DMS 273 treated with DMSO at 0.1 percent for 48 hours (cell line): ENCODE results near the gene SSNA1.

Experiments
- DNase-seq: peaks from one replicate; lab custom pipeline; 2025; lab: John Stamatoyannopoulos, UW

Gene SSNA1

DNA sequence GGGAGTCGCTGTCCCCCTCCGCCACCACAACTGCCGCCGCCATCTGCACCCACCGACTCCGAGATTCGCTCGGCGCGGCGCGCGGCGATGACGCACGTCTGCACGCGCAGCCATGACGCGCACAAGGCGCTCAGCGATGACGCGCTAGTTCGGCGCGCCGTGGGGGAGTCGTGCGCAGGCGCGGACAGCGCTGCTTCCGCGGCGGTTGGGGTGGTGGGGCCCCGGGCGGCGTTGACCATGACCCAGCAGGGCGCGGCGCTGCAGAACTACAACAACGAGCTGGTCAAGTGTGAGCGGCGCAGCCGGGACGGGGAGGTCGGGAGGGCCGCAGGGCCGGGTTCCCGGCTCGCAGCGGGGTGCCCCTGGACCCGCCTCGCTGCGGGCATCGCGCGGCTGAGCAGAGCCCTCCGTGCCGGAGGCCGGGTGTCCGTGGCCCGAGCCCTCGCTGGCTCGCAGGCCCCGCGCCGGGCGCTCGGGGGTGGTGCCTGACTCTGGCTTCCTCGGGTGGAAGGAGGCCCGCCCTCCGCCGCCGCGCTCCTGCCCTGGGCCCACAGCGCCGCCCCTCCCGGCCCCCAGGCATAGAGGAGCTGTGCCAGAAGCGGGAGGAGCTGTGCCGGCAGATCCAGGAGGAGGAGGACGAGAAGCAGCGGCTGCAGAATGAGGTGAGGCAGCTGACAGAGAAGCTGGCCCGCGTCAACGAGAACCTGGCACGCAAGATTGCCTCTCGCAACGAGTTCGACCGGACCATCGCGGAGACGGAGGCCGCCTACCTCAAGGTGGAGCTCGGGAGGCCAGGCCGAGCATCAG lies at the start of gene SSNA1, which contains the start of gene ANAPC2:
TSS of gene SSNA1 (plus strand) at position 187 of the 807 bp plus-strand sequence. CDS start at position 238, 51 bp downstream.
TSS of gene ANAPC2 (minus strand) at position 71 of the 807 bp plus-strand sequence. CDS start at position 43, 28 bp downstream.
- DNase-seq, result peak; percentile 62

- DNase-seq, result no peak
These were observed 49.6 kb upstream of the SSNA1 start, which contains the start of gene GRIN1 for GRCh38 chr9:137138722-137139467. GRIN1 (plus strand) TSS chr9:137139154; CDS start chr9:137139487, 333 bp downstream.

DNA sequence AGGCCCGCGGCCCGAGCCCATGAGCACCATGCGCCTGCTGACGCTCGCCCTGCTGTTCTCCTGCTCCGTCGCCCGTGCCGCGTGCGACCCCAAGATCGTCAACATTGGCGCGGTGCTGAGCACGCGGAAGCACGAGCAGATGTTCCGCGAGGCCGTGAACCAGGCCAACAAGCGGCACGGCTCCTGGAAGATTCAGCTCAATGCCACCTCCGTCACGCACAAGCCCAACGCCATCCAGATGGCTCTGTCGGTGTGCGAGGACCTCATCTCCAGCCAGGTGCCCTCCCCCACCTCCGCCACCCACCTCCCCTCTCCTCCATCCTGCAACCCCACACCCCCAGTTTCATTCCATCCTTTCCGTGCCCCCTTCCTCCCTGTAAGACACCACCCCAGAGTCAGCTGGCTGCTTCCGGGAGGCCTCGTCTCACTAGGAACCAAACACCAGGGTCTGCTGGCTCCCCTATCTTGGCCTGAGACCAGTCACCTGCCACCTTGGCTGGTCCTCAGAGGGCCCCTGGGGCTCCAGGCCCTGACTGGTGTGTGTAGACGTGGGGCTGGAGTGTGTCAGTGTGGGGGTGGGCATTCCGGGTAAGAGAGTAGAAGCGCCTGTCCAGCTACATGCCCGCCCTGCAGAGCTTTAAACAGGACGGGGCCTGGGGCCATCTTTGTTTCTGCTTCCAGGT lies 48.9 kb upstream of the SSNA1 start:
- no peak for DNase-seq

DNA sequence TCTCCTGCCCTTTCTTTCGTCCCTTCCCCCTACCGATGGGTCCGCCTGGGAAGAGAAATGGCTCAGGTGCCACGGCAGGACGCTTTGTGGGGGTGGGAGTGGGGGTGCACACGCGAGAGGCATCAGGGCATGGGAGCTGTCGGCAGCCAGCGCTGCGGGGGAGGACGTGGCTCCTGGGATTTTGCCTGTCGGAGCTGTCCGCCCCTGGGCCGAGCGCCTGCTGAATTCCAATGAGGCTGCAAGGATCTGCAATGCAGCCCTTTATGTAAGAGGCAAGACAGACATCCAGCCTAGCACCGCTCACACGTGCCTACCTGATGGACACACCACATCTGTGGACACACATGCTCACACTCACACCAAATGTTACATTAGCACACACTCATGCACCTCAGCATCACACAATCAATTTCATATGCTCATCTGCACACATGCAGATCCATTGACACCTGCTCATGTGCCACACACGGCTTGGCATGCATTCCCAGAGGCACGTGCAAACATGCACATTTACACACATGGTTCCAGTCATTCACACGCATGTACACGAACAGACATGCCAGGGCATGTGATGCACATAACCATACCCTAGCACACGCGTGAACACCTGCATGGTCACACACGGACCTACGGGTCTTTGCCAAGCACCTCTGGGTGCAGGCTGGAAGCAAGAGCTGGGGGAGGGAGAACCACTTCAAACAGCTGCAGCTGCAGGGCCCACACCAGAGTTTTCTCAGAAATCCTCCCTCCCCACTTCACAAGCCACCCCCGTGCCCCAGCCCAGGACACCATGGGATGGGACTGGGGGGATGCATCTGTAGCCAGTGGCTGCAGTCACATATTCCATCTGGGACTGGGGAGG lies 48.1 kb upstream of the SSNA1 start:
- DNase-seq, result no peak

GRCh38 chr9:137141050-137141810 lies 47.2 kb upstream of the SSNA1 start:
- no peak for DNase-seq

DNA sequence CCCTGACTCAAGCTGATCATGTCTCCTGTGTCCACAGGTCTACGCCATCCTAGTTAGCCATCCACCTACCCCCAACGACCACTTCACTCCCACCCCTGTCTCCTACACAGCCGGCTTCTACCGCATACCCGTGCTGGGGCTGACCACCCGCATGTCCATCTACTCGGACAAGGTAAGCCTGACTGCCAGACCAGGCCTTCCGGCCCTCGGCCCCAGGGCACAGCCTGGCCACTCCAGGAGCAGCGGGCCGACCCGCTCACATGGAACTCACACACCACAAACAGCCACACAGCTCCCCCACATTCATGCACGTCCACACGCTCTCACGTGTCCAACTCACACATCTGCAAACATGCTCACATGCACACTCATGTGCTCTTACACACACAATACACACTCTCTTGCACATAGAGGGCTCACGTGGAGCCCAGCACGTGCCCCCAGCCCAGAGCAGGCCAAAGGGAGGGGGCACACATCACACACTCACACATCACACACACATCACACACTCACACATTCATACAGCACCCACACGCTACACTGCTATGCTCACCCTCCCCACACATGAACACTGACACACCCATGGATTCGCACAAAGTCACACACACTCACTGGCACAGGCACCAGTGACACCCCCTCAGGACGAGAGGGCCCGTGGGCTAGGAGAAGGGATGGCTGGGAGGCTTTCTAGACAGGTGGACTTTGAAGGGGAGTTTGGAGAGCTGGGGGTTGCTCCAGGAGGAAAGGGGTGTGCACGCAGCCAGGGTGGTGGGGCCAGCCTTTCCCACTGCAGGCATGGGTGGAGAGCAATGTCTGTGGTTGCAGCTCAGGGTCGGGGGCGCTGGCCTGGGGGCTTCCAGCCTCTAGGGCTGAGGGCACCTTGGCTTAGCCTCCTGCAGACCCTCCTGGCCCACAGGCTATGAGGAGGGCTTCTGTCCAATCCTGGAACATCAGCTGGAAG lies 46.2 kb upstream of the SSNA1 start:
- no peak for DNase-seq

DNA sequence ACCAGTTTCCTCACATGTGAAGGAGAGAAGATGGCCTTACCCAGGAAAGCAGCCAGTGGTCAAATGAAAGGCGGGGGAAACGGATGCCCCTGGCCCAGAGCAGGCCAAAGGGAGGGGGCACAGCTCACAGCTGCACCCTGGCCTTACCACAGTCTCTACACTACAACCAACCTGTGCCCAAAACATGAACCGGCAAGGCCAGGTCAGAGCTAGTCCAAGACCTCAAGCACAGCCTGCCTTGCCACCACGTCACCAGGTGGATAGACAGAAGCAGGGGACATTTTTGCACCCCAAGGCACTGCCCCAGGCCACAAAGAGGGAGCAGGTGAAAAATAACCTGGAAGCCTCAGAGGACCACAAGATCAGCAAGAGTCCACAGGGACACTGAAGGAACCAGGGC lies 45.0 kb upstream of the SSNA1 start:
- DNase-seq, result no peak

DNA sequence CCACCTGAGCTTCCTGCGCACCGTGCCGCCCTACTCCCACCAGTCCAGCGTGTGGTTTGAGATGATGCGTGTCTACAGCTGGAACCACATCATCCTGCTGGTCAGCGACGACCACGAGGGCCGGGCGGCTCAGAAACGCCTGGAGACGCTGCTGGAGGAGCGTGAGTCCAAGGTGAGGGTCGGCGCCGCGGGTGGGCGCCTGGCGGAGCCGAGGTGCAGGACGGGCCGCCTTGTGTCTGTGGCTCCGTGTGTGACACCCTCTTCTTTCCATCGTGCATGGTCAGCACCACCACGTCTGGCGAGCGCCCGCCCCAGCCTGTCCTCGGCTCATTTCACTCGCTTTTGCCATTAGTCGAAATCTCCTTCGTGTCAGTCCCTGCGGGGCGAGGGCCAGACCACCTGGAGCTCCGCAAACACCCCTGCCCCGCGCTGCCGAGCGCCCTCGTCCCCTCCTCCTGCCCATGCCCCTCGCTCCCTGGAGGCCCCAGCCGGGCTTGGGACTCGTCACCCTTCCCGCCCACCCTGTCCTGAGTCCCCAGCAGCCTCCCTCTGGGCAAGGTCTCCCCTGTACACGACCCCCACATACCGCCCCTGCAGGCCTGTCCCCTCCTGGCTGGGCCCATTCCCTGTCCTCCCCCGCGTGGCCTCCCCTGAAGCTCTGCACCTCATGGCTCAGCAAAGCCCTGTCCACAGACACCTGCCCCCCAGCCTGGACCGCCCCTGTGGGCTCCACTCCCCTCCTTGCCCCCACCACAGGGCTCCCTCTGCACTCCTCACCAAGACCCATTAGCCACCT lies 42.5 kb upstream of the SSNA1 start:
- DNase-seq, result no peak

DNA sequence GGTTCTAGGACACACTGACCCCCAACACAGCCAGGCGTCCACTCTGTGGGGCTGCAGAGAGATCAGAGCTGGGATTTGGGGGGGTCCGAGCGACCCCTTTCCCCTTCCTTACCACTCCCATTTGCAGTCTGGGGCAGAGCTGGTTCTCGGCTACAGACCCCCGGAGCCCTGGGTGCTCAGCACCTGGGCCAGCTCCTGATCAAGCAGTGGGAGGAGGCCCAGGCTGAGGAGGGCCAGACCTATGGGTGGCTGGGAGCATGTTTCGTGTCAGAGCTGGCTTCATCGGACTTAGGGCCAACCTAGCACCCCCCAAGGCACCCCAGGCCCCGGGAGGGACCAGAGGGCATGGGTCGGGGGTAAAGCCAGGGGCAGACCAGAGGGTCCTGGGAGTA lies 42.0 kb upstream of the SSNA1 start:
- DNase-seq, result no peak

DNA sequence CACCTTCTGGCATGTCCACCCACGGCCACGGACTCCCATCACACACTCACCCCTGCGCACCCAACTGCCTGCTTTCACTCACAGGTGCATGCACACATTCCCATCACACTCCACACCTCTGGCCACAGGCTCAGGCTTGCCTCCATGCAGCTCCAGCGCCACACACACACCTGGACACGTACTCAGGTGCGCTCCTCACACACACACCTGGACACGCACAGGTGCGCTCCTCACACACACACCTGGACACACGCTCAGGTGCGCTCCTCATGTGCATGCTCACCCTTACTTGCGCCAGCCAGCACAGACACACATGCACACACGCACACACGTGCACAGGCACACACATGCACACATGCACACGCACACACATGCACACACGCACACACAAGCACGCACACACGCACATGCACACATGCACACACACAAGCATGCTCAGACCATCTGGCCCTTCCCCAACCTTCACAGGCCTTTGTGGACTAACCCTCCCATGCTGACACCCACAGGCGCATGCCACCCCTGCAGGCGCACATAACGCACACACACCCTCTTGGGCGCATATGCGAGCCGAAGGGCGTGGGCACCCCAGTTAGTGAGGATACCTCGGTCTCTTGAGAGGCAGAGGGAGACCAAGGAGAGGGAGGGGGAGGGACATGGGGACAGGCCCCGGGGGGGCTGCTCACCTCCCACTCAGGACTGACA lies 41.2 kb upstream of the SSNA1 start:
- DNase-seq, result no peak

DNA sequence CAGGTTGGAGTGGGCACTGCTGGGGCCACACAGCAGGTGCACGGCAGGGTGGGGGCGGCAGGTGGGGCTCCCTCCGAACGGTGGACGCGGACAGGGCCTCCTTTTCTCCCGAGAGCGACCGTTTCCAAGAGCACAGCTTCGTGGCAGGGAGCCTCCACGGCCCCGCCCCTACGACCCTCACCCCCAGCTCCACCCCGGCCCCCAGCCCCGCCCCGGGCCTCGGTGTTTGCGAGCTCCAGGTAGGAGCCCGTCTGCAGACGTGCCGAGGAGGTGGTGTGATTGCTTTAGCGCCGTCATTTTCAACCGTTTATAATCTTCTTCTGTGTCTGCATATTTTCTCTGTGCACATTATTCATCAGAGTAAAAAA lies 40.7 kb upstream of the SSNA1 start:
- DNase-seq, result no peak

- DNase-seq, result no peak
These were observed 40.2 kb upstream of the SSNA1 start for GRCh38 chr9:137148242-137148641.

- DNase-seq, result no peak
These were observed 39.8 kb upstream of the SSNA1 start for GRCh38 chr9:137148661-137149060.

DNA sequence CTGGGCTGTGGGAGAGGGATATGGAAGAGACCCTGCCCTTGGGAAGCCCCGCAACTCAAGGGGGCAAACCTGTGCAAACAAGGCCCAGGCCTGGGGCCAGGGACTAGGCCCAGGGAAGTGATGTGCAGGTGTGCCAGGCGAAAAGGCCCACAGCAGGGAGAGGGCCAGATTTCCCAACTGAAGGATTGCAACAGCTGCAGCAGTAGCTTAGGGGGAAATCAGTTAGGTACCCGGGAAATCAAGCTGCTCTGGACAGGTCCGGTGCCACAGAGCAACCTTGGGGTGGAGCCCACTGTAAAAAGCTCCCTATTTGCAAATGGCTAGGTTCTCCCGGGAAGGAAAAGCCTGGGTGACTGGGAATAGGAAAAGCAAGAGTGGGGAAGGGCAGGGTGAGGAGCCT lies 39.1 kb upstream of the SSNA1 start:
- DNase-seq, result no peak

DNA sequence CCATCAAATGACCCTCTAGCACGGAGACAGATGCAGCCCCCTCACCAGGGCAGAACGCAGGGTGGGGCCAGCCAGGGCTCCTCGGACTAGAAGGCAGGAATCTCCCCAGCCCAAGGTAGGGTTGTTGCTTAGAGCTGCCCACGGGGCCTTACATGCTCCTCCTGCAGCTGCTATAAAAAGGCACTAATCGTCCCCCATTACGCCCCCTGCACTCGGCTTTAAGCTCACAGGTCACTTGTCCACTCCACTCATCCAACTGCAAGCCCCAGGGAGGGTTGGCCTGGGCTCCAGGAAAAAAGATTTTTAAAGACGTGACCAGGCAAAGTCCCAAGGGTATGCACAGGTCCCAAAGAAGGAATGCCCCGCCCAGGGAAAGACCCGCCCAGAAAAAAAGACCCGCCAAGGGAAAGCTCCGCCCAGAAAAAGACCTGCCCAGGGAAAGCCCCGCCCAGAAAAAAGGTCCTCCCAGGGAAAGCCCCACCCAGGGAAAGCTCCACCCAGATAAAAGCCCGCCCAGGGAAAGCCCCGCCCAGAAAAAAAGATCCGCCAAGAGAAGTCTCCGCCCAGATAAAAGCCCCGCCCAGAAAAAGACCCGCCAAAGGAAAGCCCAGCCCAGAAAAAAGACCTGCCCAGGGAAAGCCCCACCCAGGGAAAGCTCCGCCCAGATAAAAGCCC lies 38.4 kb upstream of the SSNA1 start:
- no peak for DNase-seq

DNA sequence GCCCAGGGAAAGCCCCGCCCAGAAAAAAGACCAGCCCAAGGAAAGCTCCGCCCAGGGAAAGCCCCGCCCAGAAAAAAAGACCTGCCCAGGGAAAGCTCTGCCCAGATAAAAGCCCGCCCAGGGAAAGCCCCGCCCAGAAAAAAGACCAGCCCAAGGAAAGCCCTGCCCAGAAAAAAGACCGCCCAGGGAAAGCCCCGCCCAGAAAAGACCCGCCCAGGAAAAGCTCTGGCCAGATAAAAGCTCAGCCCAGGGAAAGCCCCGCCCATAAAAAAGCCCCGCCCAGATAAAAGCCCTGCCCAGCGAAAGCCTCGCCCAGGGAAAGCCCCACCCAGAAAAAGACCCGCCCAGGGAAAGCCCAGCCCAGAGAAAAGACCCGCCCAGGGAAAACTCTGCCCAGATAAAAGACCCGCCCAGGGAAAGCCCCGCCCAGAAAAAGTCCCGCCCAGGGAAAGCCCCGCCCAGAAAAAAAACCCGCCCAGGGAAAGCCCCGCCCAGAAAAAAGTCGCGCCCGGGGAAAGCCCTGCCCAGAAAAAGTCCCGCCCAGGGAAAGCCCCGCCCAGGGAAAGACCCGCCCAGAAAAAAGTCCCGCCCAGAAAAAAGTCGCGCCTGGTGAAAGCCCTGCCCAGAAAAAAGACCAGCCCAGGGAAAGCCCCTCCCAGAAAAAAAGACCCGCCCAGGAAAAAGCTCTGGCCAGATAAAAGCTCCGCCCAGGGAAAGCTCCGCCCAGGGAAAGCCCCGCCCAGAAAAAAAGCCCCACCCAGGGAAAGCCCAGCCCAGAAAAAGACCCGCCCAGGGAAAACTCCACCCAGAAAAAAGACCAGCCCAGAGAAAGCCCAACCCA lies 37.6 kb upstream of the SSNA1 start:
- DNase-seq, result no peak
